ENCODE data around the gene KRTAP10-8.
"Not testable (repeated sequence)": the region's sequence is repeated elsewhere in the genome, so short reads cannot be mapped to it uniquely, and the experiment has no call there.

Gene KRTAP10-8

DNA sequence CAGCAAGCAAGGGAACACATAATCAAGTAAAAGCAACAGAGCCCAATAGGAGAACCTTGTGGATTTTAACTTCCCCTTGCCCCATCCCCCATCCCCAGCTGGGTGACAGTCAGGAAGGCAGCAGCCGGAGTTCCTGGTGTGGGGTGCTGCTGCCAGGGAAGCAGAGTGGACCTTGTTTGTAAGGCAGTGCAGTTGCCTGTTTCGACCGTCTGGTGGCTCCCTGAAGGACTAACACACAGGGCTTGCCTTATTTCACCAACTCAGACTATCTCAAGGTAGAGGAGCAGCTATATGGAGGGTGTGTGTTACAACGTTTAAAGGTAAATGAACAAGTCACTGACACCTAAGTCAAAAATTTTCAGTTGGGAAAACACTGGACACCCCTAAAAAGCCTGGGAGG lies 6.6 kb downstream of the KRTAP10-8 start:
- DNase-seq (ENCODE audit: low read depth): no peak

GRCh38 chr21:44618909-44619308 lies 7.0 kb downstream of the KRTAP10-8 start:
- DNase-seq (ENCODE audit: low read depth): no peak

- DNase-seq (ENCODE audit: low read depth): no peak
These were observed 8.0 kb downstream of the KRTAP10-8 start for GRCh38 chr21:44619886-44620285.

GRCh38 chr21:44623575-44623974 lies 11.7 kb downstream of the KRTAP10-8 start:
- no peak for DNase-seq (ENCODE audit: low read depth)

DNA sequence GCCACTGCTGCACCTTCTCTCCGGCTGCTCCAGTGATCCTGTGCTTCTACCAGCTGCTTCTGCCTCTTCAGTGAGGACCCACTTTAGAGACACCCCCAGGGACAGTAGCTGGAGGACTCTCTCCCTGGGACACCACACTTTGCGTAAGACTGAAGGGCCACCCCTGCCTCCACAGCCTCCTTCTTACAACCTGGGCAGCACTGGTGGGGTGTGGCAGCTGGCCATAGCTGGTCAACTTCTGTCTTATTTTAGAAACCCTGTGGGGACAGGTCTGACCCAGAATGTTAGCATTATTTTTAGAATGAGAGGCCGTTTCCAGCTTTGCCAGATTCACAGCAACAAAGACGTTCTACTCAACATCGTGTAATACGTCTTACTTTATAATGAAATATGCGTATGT lies 13.9 kb downstream of the KRTAP10-8 start:
- no peak for DNase-seq (ENCODE audit: low read depth)

- no peak for DNase-seq (ENCODE audit: low read depth)
These were observed 14.4 kb downstream of the KRTAP10-8 start for GRCh38 chr21:44626262-44626661.

- DNase-seq (ENCODE audit: low read depth): no peak
These were observed 14.8 kb downstream of the KRTAP10-8 start, which contains the start of gene KRTAP10-9 for GRCh38 chr21:44626673-44627143. Gene KRTAP10-9 (plus strand): TSS chr21:44627093. CDS start chr21:44627172, 79 bp downstream.

DNA sequence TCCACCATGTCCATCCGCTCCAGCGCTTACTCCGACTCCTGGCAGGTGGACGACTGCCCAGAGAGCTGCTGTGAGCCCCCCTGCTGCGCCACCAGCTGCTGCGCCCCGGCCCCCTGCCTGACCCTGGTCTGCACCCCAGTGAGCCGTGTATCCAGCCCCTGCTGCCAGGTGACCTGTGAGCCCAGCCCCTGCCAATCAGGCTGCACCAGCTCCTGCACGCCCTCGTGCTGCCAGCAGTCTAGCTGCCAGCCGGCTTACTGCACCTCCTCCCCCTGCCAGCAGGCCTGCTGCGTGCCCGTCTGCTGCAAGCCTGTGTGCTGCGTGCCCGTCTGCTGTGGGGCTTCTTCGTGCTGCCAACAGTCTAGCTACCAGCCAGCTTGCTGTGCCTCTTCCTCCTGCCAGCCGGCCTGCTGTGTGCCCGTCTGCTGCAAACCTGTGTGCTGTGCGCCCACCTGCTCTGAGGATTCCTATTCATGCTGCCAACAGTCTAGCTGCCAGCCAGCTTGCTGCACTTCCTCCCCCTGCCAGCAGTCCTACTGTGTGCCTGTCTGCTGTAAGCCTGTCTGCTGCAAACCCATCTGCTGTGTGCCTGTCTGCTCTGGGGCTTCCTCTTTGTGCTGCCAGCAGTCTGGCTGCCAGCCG lies 15.4 kb downstream of the KRTAP10-8 start:
- not testable (repeated sequence) for DNase-seq (ENCODE audit: low read depth)

- DNase-seq (ENCODE audit: low read depth): not testable (repeated sequence)
These were observed 16.0 kb downstream of the KRTAP10-8 start for GRCh38 chr21:44627831-44628233.

DNA sequence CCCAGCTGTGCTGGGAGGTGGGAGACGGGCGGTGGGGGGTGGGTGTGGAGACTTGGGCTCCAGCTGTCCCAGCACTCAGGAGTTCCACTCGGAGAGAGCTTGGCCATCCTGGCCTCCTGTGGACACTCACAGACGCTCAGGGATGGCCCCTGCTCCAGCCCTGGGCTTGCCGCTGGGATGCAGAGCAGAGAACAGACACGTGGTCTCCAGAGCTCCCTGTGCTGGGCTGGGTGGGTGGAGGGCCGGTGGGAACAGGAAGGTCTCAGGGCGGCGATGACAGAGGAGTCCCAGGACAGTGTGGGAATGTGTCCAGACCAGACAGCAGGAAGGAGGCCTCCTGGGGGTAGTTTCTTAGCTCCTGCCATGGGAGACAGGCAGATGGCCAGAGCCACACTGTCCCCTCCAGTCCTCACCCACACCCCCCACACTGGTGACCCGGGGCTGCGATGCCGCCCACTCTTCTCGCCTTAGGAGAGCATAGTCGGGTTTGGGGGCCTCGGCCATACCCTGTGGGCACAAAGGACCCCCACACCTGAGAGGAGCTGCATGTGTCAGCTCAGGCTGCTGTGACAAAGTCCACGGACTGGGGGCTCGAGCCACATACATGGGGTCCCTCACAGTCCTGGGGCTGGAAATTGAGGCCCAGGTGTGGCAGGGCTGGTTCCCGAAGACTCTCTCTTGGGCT lies 17.0 kb downstream of the KRTAP10-8 start:
- DNase-seq (ENCODE audit: low read depth): no peak

DNA sequence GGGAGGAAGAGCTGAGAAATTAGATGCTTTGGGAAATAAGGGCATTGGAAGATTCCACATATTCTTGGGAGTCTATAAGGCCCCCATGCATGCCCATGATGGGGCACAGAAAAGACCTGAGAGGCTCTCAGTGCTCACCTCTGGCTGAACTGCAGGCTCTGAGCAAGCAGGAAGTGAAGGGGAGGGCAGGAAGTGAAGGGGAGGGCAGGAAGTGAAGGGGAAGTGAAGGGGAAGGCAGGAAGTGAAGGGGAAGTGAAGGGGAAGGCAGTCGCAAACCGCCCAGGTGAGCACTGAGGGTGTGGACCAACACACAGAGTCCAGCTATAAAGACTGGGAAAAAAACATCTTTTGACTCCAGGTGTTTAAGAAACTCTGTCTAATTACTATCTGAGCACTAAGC lies 18.6 kb downstream of the KRTAP10-8 start:
- DNase-seq (ENCODE audit: low read depth): no peak

DNA sequence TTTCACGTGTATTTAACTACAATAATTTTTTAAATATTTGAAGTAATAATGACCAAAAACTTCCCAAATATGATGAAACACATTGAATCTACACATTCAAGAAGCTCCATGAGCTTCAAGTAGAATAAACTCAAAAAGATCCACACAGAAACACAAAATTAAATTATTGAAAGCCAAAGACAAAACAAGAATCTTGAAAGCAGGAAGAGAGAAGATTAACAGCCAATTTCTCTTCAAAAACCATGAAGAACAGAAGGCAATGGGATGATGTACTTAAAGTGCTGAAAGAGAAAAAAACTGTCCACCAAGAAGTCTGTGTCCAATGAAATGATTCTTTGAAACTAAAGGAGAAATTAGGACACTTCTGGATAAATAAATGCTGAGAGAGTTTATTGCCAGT lies 20.2 kb downstream of the KRTAP10-8 start:
- DNase-seq (ENCODE audit: low read depth): no peak

GRCh38 chr21:44636209-44637017 lies 24.5 kb downstream of the KRTAP10-8 start:
- no peak for DNase-seq (ENCODE audit: low read depth)

DNA sequence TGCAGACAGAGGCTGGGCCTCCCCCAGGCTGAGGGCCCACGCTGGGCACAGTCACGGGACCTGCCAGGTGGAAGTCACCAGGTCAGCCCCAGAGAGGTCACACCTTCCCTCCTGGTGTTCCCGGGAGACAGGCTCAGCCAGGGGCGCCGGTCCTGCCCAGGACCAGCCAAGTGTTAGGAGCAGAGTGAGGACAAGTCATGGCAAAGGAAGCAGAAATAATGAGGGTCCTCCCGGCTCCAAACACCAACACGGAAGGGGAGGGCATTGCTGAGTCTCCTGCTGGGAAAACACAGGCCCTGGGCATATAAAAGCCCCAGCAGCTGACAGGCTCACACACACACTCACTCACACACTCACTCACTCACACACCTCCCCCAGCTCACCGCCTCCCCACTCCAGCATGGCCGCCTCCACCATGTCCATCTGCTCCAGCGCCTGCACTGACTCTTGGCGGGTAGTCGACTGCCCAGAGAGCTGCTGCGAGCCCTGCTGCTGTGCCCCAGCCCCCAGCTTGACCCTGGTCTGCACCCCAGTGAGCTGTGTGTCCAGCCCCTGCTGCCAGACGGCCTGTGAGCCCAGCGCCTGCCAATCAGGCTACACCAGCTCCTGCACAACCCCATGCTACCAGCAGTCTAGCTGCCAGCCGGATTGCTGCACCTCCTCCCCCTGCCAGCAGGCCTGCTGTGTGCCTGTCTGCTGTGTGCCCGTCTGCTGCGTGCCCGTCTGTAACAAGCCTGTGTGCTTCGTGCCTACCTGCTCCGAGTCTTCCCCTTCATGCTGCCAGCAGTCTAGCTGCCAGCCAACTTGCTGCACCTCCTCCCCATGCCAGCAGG lies 25.4 kb downstream of the KRTAP10-8 start, which contains the start of gene KRTAP10-10:
Gene KRTAP10-10, plus strand, starts transcription at position 339 of the 833 bp plus-strand sequence. Its CDS starts 62 bp downstream, at position 401.
- DNase-seq (ENCODE audit: low read depth): no peak

- not testable (repeated sequence) for DNase-seq (ENCODE audit: low read depth)
These were observed 26.0 kb downstream of the KRTAP10-8 start for GRCh38 chr21:44637851-44638348.

DNA sequence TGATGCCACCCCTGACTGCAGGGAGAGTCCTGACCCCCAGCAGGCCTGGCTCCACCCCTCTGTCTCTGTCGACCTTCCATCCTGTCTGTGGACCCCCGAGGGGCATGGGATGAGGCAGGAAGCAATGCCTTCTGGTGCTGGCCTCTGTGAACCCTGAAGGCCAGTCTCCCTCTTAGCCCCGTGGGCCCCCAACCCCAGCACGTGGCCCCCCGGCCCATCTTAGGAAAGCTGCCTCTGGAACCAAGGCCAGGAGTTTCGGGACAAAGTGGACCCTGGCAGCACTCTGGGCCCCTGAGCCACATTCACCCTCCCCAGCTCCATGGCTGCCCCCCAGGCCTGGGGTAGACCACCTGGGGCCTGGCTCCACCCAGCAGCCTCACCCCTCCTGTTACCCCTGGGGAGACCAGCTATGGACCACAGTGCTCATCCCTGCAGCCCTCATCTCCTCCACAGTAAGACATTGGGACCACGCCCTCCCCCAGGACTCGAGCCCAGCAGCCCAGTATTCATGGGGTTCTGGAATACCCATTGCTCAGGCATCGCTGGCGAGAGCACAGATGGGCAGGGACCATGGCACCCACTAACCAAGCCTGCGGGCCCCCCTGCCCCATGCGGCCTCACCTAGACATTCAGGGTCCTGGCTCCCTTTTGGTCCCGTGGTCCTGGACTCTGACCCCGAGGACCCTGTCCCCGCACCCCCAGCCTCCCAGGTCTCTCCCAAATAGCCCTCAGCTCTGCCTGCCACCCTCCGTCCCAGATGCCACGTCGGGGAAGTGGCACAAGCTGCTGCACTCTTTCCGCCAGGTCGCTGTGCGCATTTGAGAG lies 26.8 kb downstream of the KRTAP10-8 start:
- not testable (repeated sequence) for DNase-seq (ENCODE audit: low read depth)

DNA sequence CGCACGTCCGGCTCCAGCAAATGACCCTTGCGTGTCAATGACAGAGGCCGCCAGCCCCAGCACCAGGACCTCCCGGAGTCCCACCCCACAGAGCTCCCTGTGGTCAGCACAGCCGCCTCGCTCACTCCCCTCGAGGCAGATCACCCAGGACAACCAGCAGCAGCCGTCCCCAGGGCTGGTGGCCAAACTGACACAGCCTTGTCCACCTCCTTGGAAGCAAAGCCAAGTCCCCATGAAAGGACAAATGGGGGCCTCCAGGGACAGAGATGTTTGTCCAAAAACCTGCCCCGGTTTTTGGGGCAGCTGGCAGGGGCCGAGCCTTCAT lies 27.4 kb downstream of the KRTAP10-8 start:
- no peak for DNase-seq (ENCODE audit: low read depth)

DNA sequence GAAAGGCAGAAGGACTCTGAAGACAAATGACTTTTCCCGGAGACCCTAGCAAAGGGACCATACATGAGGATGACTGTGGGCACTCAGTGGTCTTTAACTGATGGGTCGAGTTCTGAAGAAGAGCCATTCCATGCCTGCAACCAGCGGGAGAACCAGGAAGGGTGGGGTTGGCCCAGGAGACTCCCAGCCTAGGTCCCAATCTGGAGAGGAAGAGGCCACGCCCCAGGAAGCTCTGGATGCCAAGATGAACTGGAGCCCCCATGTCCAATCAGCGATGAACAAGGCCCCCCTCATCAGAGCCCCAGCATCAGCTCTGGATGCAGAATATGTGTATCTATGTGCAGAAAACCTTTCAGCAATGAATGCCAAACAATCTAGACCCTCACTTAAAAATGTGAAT lies 28.9 kb downstream of the KRTAP10-8 start:
- DNase-seq (ENCODE audit: low read depth): no peak

DNA sequence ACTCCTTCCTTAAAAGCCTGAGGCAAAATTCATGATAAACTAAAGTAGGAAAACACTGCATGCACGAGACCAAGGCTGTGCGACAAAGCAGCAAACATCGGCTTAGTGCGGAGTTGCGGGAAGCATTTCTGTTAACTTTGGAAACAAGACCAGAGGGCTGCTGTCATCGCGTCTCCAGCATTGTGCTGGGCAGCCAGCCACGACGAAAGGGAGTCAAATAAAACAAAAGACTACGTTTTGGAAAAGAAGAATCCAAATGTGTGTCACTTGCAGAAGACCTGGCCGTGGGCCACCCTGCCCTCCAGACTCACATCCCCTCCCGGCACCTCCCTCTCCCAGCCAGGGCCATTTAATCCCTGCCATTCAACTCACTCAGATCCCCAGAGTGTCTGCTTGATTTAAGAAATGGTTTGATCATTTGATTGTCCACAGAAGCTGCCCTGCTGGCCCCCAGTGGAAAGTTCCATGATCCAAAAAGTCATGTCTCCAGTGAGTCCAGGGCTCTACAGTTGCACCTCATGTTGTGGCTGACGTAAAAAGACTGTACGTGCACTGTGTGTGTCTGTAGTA lies 31.9 kb downstream of the KRTAP10-8 start:
- no peak for DNase-seq (ENCODE audit: low read depth)

GRCh38 chr21:44644878-44645277 lies 33.0 kb downstream of the KRTAP10-8 start:
- DNase-seq (ENCODE audit: low read depth): no peak

All from amniotic epithelial cell (primary cell).